GM13977 (cell line): ENCODE measurements around the gene CHAF1A.
A peak's percentile ranks its signal among the peaks of the same experiment; 100 is the strongest.

Experiments
- DNase-seq: peaks from one replicate; pipeline ENCODE4 v3.0.0; 2012; ENCODE audit warnings: low spot score
- in situ Hi-C: fragments of 300-500 bp; cut with MboI; formaldehyde crosslinking; loops from one replicate; pipeline ENCODE4 v1.12.0; 2022; ENCODE audit warnings: low sequenced_read_pairs, low pct_unique_long_range_greater_than_20kb, mixed read lengths, inconsistent platforms; ENCODE audit not compliant: unreplicated experiment
- TF ChIP-seq, protein P1 (sequence below): IDR thresholded peaks from 2 replicates; pipeline ENCODE4 v1.5.1; 2012; ENCODE audit warnings: mild to moderate bottlenecking, control low read depth; ENCODE audit not compliant: insufficient read depth; ENCODE audit errors: extremely low read depth, missing control alignments

Gene CHAF1A

DNA sequence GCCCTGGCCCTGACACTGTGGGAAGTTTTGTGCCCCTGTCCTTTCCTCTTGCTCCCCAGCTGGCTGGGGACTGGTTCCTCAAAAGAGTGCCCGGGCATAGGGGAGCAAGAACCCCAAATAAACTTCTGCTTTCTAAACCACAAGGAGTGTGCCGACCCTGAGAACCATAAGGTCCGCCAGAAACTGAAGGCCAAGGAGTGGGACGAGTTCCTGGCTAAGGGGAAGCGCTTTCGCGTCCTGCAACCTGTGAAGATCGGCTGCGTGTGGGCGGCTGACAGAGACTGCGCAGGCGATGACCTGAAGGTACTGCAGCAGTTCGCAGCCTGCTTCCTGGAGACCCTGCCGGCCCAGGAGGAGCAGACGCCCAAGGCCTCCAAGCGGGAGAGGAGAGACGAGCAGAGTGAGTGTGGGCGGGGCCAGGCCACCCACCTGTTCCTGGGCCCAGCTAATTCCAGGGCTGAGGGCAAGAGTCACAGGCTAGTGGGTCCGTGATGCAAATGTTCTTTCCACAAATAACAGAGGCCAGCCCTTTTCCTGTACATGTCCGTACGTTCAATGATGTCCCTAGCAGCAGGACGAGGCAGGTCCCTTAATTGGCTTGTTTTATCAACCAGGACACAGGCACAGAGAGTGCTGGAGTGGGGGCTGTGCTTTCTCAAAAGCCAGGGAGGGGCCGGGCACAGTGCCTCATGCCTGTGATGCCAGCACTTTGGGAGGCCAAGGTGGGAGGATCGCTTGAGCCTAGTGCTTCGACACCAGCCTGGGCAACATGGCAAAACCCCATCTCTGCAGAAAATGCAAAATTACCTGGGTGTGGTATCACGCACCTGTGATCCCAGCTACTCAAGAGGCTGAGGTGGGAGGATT is 29.6 kb downstream of the CHAF1A start:
- in situ Hi-C loops, result no loop called here
- DNase-seq, result peak; percentile 71
- TF ChIP-seq, protein P1, sequence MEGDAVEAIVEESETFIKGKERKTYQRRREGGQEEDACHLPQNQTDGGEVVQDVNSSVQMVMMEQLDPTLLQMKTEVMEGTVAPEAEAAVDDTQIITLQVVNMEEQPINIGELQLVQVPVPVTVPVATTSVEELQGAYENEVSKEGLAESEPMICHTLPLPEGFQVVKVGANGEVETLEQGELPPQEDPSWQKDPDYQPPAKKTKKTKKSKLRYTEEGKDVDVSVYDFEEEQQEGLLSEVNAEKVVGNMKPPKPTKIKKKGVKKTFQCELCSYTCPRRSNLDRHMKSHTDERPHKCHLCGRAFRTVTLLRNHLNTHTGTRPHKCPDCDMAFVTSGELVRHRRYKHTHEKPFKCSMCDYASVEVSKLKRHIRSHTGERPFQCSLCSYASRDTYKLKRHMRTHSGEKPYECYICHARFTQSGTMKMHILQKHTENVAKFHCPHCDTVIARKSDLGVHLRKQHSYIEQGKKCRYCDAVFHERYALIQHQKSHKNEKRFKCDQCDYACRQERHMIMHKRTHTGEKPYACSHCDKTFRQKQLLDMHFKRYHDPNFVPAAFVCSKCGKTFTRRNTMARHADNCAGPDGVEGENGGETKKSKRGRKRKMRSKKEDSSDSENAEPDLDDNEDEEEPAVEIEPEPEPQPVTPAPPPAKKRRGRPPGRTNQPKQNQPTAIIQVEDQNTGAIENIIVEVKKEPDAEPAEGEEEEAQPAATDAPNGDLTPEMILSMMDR, result no peak

DNA sequence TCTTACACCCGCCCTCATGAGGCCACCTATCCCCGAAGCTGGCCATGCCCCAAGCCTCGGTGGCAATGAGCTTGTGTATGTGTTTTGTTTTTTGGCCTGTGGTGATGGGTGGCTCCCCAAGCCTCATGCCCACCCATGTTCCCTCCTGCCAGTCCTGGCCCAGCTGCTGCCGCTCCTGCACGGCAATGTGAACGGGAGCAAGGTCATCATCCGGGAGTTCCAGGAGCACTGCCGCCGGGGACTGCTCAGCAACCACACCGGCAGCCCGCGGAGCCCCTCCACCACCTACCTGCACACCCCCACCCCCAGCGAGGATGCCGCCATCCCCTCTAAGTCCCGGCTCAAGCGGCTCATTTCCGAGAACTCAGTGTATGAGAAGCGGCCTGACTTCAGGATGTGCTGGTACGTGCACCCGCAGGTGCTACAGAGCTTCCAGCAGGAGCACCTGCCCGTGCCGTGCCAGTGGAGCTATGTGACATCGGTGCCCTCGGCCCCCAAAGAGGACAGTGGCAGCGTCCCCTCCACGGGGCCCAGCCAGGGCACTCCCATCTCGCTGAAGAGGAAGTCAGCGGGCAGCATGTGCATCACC is 30.6 kb downstream of the CHAF1A start:
- TF ChIP-seq, protein P1, result no peak
- in situ Hi-C loops, result no loop called here
- DNase-seq, result no peak

DNA sequence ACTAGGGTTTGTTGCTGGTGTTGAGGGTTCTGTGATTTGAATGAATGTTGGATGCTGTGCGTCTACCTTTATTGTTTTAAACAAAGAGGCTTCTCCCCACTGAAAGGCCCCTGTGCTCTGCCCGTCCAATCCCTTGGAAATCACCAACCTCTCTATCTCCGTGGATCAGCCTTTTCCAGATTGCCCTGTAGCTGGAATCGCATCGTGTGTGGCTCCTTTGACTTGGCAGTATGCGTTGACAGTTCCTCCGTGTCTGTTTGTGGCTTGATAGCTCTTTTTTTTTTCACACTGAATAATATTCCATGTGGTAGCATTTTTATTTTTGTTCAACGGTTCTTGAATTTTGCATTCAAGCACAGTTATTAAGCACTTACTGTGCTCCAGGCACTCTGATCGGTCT is 32.0 kb downstream of the CHAF1A start:
- in situ Hi-C loops, result no loop called here
- no peak for DNase-seq
- TF ChIP-seq, protein P1, result no peak

DNA sequence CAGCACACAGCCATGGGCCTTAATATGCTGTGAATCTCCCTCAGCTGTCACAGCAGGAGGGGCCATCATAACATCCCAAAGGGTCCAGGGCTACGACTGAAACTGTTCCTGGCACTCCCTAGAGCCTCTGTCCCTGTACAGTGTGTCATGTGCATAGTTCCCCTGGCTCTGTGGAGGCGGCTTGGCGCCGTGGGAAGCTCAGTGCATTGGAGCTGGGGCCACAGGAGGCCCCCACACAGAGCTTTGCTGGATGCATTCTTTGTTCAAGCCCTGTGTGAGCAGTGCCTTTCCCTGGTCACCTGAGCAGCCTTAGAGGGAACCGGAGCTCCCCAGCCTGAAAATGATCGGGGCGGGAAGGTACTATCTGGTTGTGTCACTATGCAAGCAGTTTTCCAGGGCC is 33.8 kb downstream of the CHAF1A start:
- no peak for DNase-seq
- in situ Hi-C loops, result no loop called here
- TF ChIP-seq, protein P1, result no peak

DNA sequence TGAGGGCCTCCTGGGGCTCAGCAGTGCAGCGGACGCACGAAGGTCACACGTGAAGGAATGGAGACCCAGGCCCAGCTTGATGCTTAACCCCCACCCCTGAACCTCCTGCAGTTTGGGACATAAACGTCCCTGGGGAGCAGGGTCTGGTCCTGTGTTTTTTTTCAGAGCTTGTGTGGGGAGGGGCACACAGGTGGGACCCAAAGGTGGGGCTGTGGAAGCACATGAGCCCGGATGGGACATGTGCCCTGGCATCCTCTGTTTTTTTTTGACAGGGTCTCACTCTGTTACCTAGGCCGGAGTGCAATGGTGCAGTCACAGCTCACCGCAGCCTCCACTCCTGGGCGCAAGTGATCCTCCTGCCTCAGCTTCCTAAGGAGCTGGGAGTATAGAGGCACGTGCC is 34.7 kb downstream of the CHAF1A start:
- TF ChIP-seq, protein P1, result no peak
- DNase-seq, result no peak
- in situ Hi-C loops, result no loop called here

DNA sequence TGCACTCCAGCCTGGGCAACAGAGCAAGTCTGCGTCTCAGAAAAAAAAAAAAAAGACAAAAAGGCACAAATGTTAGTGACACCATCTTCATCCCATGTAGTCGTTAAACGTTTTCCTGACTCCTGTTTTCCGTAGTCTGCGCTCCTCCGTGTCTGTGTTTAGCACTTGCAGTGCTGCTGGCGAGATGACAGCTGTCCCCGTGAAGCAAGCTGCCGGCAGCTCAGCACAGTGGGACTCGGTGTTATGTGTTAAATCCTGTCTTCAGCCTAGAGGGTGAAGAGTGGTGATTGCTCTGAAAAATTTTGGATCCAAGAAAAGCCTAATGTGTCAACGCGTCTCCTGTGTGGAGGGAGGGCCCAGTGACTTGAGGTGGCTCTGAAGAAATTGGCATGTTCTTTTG is 36.8 kb downstream of the CHAF1A start:
- DNase-seq, result no peak
- in situ Hi-C loops, result no loop called here
- TF ChIP-seq, protein P1, result no peak
